Right lobe of liver (tissue), 6 donors: ENCODE results near the gene CSNK1G1. TPM values are rescaled to one million over a fixed set of nuclear protein-coding genes. Genes with fewer than 3 reads are reported as not detected.

Experiments
- ATAC-seq, 4 donors: fragments of 200-7000 bp; cut with Tn5 transposase; one replicate each; pipeline ENCODE4 v1.9.1; 2020; ENCODE audit warnings: mild to moderate bottlenecking in 4 of 4, moderate library complexity in 4 of 4
- DNase-seq, 3 donors: peaks; one replicate each; pipeline ENCODE4 v3.0.0-alpha.2; 2020
- H3K27ac ChIP-seq, 3 donors: fragments of 200-600 bp; one replicate each; pipeline ENCODE4 v1.8.0; 2022
- H3K27me3 ChIP-seq, 2 donors: fragments of 200-600 bp; one replicate each; pipeline ENCODE4 v1.8.0; 2022
- H3K36me3 ChIP-seq, 4 donors: fragments of 200-600 bp; sonication (generic) in 1 of 4; one replicate each; pipeline versions ENCODE4 v1.5.1 to v1.8.0; 2017 to 2022; ENCODE audit warnings: control low read depth in 1 of 4
- H3K4me1 ChIP-seq, 4 donors: fragments of 200-600 bp; sonication (generic) in 1 of 4; one replicate each; pipeline versions ENCODE4 v1.5.1 to v1.8.0; 2017 to 2022; ENCODE audit warnings: control low read depth in 1 of 4
- H3K4me3 ChIP-seq, 3 donors: fragments of 200-600 bp; one replicate each; pipeline ENCODE4 v1.8.0; 2022
- H3K9me3 ChIP-seq, 4 donors: fragments of 200-600 bp; sonication (generic) in 1 of 4; one replicate each; pipeline versions ENCODE4 v1.5.1 to v1.8.0; 2017 to 2022; ENCODE audit warnings: control low read depth in 1 of 4
- CTCF ChIP-seq, 4 donors: fragments of 200-600 bp in 3 of 4; fragments of 450-650 bp in 1 of 4; IDR thresholded peaks; one replicate each; pipeline versions ENCODE4 v1.5.1 to v1.8.0; 2016 to 2022; ENCODE audit warnings: antibody characterized with exemption in 4 of 4, mild to moderate bottlenecking in 2 of 4
- POLR2A ChIP-seq: fragments of 450-650 bp; IDR thresholded peaks from one replicate; pipeline ENCODE4 v1.6.1; 2017; ENCODE audit warnings: antibody characterized with exemption, mild to moderate bottlenecking
- WGBS: methylation state at CpG from one replicate; pipeline ENCODE4 v1.1.6; 2018; ENCODE audit warnings: low coverage, low lambda C conversion rate; ENCODE audit not compliant: insufficient coverage; ENCODE audit errors: missing lambda C conversion rate; 5-methylcytosine and 5-hydroxymethylcytosine counted together
- intact Hi-C, 2 donors: fragments of 100-400 bp; cut with DNase I; formaldehyde crosslinking; loops; one replicate each; pipeline versions ENCODE4 v1.11.2 to v1.14.1; 2022
- total RNA-seq, 6 experiments: library from RNA; depleted of rRNA in 2 of 6; stranded (reverse); fragments of >200 nt in 2 of 6; fragmentation: NEBNext Ultra II Directional in 3 of 6; extraction: Animal tissue kit (Norgen Biotek cat#: 25700) in 3 of 6; gene quantifications; one replicate each; pipeline versions ENCODE4 v1.1.0 to v1.2.4, GENCODE V29; 2016 to 2023
- donor health status: DM: no; HTN: yes; CAD: no.
- donor health status: DM: no; HTN: no; CAD: no.
- donor health status: DM: no; HTN: no; CAD: no.
- donor health status: DM: no; HTN: yes; CAD: no.
- donor health status: DM: no; HTN: yes; CAD: no.

CSNK1G1 gene
- total RNA-seq, 6 experiments from 2014 or later, result 3.9 to 7.1 (median 5.5) TPM

- no peak for TF ChIP-seq CTCF (IDR thresholded peaks at IDR 0.05)
- TF ChIP-seq POLR2A, result no peak
- intact Hi-C loops, result no loop called here
- no peak for ATAC-seq
- Histone ChIP-seq H3K4me3 (no peak overlapping the region), H3K27ac (no peak overlapping the region), H3K9me3 (peaks cover 0 to 3% (median 0%) of the 10 kb centered on the region in 4 donors), H3K4me1 (no peaks in the 10 kb centered on the region), H3K27me3 (no peaks in the 10 kb centered on the region), H3K36me3 (no peaks in the 10 kb centered on the region)
- WGBS, result 87% methylated on average over 2 of the region's 2 CpGs
- no peak for DNase-seq
Measured at GRCh38 chr15:64236156-64236894, 119.6 kb downstream of the CSNK1G1 start.

- Histone ChIP-seq H3K4me3 (no peak overlapping the region), H3K36me3 (no peaks in the 10 kb centered on the region), H3K27ac (no peak overlapping the region), H3K9me3 (no peaks in the 10 kb centered on the region), H3K27me3 (no peaks in the 10 kb centered on the region), H3K4me1 (no peaks in the 10 kb centered on the region)
- WGBS, result 80% methylated on average over 4 of the region's 4 CpGs
- no peak for DNase-seq
- ATAC-seq, result no peak
- intact Hi-C loops, result no loop called here
- TF ChIP-seq CTCF (IDR thresholded peaks at IDR 0.05), result no peak
- TF ChIP-seq POLR2A, result no peak
Measured at GRCh38 chr15:64235552-64235951, 120.4 kb downstream of the CSNK1G1 start.

GRCh38 chr15:64233299-64233698, 122.7 kb downstream of the CSNK1G1 start:
- 89% methylated on average over 3 of the region's 4 CpGs for WGBS
- no peaks in the 10 kb centered on the region for H3K4me1 ChIP-seq
- no peaks in the 10 kb centered on the region for H3K9me3 ChIP-seq
- ATAC-seq (no peak), DNase-seq (no peak)
- no peak overlapping the region for H3K27ac ChIP-seq
- no peaks in the 10 kb centered on the region for H3K27me3 ChIP-seq
- no peaks in the 10 kb centered on the region for H3K36me3 ChIP-seq
- no peak for TF ChIP-seq POLR2A
- no peak for TF ChIP-seq CTCF (IDR thresholded peaks at IDR 0.05)
- intact Hi-C loops, result no loop called here
- H3K4me3 ChIP-seq, result no peak overlapping the region

- no peaks in the 10 kb centered on the region for H3K4me1 ChIP-seq
- H3K36me3 ChIP-seq, result no peaks in the 10 kb centered on the region
- 14% methylated on average over 1 of the region's 1 CpG for WGBS
- no peaks in the 10 kb centered on the region for H3K27me3 ChIP-seq
- ATAC-seq, result no peak
- H3K9me3 ChIP-seq, result no peaks in the 10 kb centered on the region
- no peak overlapping the region for H3K4me3 ChIP-seq
- no peak overlapping the region for H3K27ac ChIP-seq
- no peak for DNase-seq
- intact Hi-C loops, result no loop called here
- TF ChIP-seq CTCF (IDR thresholded peaks at IDR 0.05) (no peak), POLR2A (no peak)
Measured at GRCh38 chr15:64232400-64232799, 123.6 kb downstream of the CSNK1G1 start.
